Neural cell (in vitro differentiated cells): ENCODE results near the gene MED29. TPM values are rescaled to one million over a fixed set of nuclear protein-coding genes. Genes with fewer than 3 reads are reported as not detected.

Experiments used
- H2AFZ ChIP-seq: fragments of 200-600, 300-800 bp; sonication (generic), shearing (Covaris generic); 2 replicates; pipeline ENCODE4 v1.6.0; 2014; ENCODE audit warnings: low read depth, mild to moderate bottlenecking, antibody characterized with exemption, low read length, moderate library complexity
- H3F3A ChIP-seq: fragments of 200-600 bp; shearing (Covaris generic); 2 replicates; pipeline ENCODE4 v1.6.1; 2016; ENCODE audit warnings: mild to moderate bottlenecking, moderate library complexity, mixed read lengths, antibody characterized with exemption, low read length; ENCODE audit not compliant: insufficient read depth, poor library complexity, severe bottlenecking
- H3K27ac ChIP-seq: fragments of 200-600, 300-800 bp; sonication (generic), shearing (Covaris generic); 2 replicates; pipeline ENCODE4 v1.5.1; 2014; ENCODE audit warnings: mild to moderate bottlenecking, low read length, moderate library complexity
- H3K27me3 ChIP-seq: fragments of 300-800, 200-600 bp; sonication (generic), shearing (Covaris generic); 2 replicates; pipeline ENCODE4 v1.6.0; 2014; ENCODE audit warnings: mild to moderate bottlenecking, low read depth, low read length, moderate library complexity; ENCODE audit not compliant: insufficient read depth
- H3K36me3 ChIP-seq: fragments of 300-800, 200-600 bp; sonication (generic), shearing (Covaris generic); 2 replicates; pipeline ENCODE4 v1.5.1; 2014; ENCODE audit warnings: mild to moderate bottlenecking, antibody characterized with exemption, low read length, moderate library complexity; ENCODE audit not compliant: insufficient read depth
- H3K4me2 ChIP-seq: fragments of 300-800, 200-600 bp; sonication (generic), shearing (Covaris generic); 2 replicates; pipeline ENCODE4 v1.6.0; 2014; ENCODE audit warnings: mild to moderate bottlenecking, low read length
- H3K4me3 ChIP-seq: fragments of 300-800, 200-600 bp; sonication (generic), shearing (Covaris generic); 2 replicates; pipeline ENCODE4 v1.5.1; 2014; ENCODE audit warnings: mild to moderate bottlenecking, low read length, moderate library complexity
- H3K79me2 ChIP-seq: fragments of 200-600 bp; shearing (Covaris generic); replicated peaks from 2 replicates; pipeline ENCODE4 v1.6.0; 2014; ENCODE audit warnings: mild to moderate bottlenecking, low read length, moderate library complexity; ENCODE audit not compliant: insufficient read depth
- H3K9ac ChIP-seq: fragments of 300-800, 200-600 bp; sonication (generic), shearing (Covaris generic); 2 replicates; pipeline ENCODE4 v1.6.1; 2016; ENCODE audit warnings: mild to moderate bottlenecking, low read length, mixed read lengths
- H3K9me2 ChIP-seq: fragments of 200-600 bp; shearing (Covaris generic); 2 replicates; pipeline ENCODE4 v1.6.1; 2016; ENCODE audit warnings: mild to moderate bottlenecking, low read length, mixed read lengths; ENCODE audit not compliant: insufficient read depth
- H3K9me3 ChIP-seq: fragments of 200-600, 300-800 bp; sonication (generic), shearing (Covaris generic); 2 replicates; pipeline ENCODE4 v1.6.1; 2016; ENCODE audit warnings: mild to moderate bottlenecking, mixed run types, low read length, moderate library complexity, mixed read lengths
- H4K20me1 ChIP-seq: fragments of 200-600 bp; shearing (Covaris generic); 2 replicates; pipeline ENCODE4 v1.6.1; 2016; ENCODE audit warnings: mild to moderate bottlenecking, mixed run types; ENCODE audit not compliant: insufficient read depth
- CTCF ChIP-seq: fragments of 450-650 bp; IDR thresholded peaks from 2 replicates; pipeline ENCODE4 v1.5.1; 2014; ENCODE audit warnings: antibody characterized with exemption, mild to moderate bottlenecking, moderate library complexity; ENCODE audit not compliant: poor library complexity, severe bottlenecking
- EP300 ChIP-seq: fragments of 450-650 bp; conservative IDR thresholded peaks from 2 replicates; pipeline ENCODE4 v1.6.1; 2014; ENCODE audit warnings: antibody characterized with exemption, mild to moderate bottlenecking, moderate library complexity; ENCODE audit not compliant: poor library complexity, severe bottlenecking
- EZH2 ChIP-seq: fragments of 200-600, 300-800 bp; shearing (Covaris generic), sonication (generic); IDR thresholded peaks from 2 replicates; pipeline ENCODE4 v1.6.1; 2014; ENCODE audit warnings: antibody characterized with exemption, low read length, borderline replicate concordance, mild to moderate bottlenecking; ENCODE audit not compliant: insufficient read depth, poor library complexity, severe bottlenecking
- POLR2AphosphoS5 ChIP-seq: IDR thresholded peaks from 2 replicates; pipeline ENCODE4 v1.6.1; 2012
- RAD21 ChIP-seq: fragments of 450-650 bp; conservative IDR thresholded peaks from 2 replicates; pipeline ENCODE4 v1.6.1; 2014; ENCODE audit warnings: antibody characterized with exemption, mild to moderate bottlenecking, moderate library complexity
- REST ChIP-seq: IDR thresholded peaks from 2 replicates; pipeline ENCODE4 v1.6.1; 2012; ENCODE audit warnings: borderline replicate concordance
- SMC3 ChIP-seq: fragments of 450-650 bp; conservative IDR thresholded peaks from 2 replicates; pipeline ENCODE4 v1.6.1; 2014; ENCODE audit warnings: antibody characterized with exemption, mild to moderate bottlenecking, moderate library complexity; ENCODE audit not compliant: poor library complexity
- TAF1 ChIP-seq: IDR thresholded peaks from 2 replicates; pipeline ENCODE4 v1.6.1; 2012; ENCODE audit warnings: low read depth
- polyA plus RNA-seq: library from polyadenylated mRNA; depleted of rRNA; stranded (reverse); fragments of >200 nt; gene quantifications from 2 replicates; pipeline ENCODE4 v1.2.3, GENCODE V29; 2014

The MED29 gene
- polyA plus RNA-seq, 1 donor from 2014 or later: 39.5 TPM

GRCh38 chr19:39347332-39348164, 43.6 kb upstream of the MED29 start:
- H4K20me1 ChIP-seq: no peaks in the 10 kb centered on the region
- H3K27ac ChIP-seq: no peak overlapping the region
- peaks cover 5% of the 10 kb centered on the region for H3K36me3 ChIP-seq

GRCh38 chr19:39349326-39349725, 41.9 kb upstream of the MED29 start:
- Histone ChIP-seq H3K4me3 (no peak overlapping the region), H4K20me1 (no peaks in the 10 kb centered on the region), H3K9ac (no peak overlapping the region), H3K9me2 (no peaks in the 10 kb centered on the region), H3K79me2 (peaks cover 33% of the 10 kb centered on the region), H3K36me3 (peaks cover 5% of the 10 kb centered on the region), H2AFZ (no peak overlapping the region), H3K27ac (no peak overlapping the region), H3K4me2 (no peak overlapping the region), H3F3A (no peaks in the 10 kb centered on the region), H3K9me3 (no peaks in the 10 kb centered on the region), H3K27me3 (no peaks in the 10 kb centered on the region)
- no peak for TF ChIP-seq REST
- TF ChIP-seq SMC3: no peak
- TF ChIP-seq EP300: no peak

More at GRCh38 chr19:39347332-39348164, 43.6 kb upstream of the MED29 start:
- no peak overlapping the region for H2AFZ ChIP-seq
- no peaks in the 10 kb centered on the region for H3K27me3 ChIP-seq
- no peak overlapping the region for H3K4me2 ChIP-seq
- TF ChIP-seq CTCF (no peak), POLR2AphosphoS5 (no peak), TAF1 (no peak), REST (no peak), RAD21 (no peak), EZH2 (no peak), EP300 (no peak)
- H3K9ac ChIP-seq: no peak overlapping the region
- no peak overlapping the region for H3K4me3 ChIP-seq
- H3K9me3 ChIP-seq: no peaks in the 10 kb centered on the region
- peaks cover 48% of the 10 kb centered on the region for H3K79me2 ChIP-seq
- no peaks in the 10 kb centered on the region for H3K9me2 ChIP-seq
- H3F3A ChIP-seq: no peaks in the 10 kb centered on the region
